H1 (cell line): ENCODE results near the gene FGF10. TPM values are rescaled to one million over a fixed set of nuclear protein-coding genes. Genes with fewer than 3 reads are reported as not detected.

ENCODE experiments used
- NRF1 ChIP-seq: IDR thresholded peaks from 2 replicates; pipeline ENCODE4 v1.6.1; 2011; ENCODE audit warnings: mild to moderate bottlenecking, low read depth, low read length, improper control_type of control experiment
- POU5F1 ChIP-seq: IDR thresholded peaks from 2 replicates; pipeline ENCODE4 v1.6.1; 2011; ENCODE audit warnings: low read depth, mild to moderate bottlenecking, low read length, moderate library complexity
- SUZ12 ChIP-seq: fragments of 200-600 bp; sonication (generic); IDR thresholded peaks from 2 replicates; pipeline ENCODE4 v1.6.1; 2012; ENCODE audit warnings: mild to moderate bottlenecking, inconsistent platforms, low read length, moderate library complexity, mixed read lengths
- polyA plus RNA-seq, 7 experiments: library from polyadenylated mRNA; depleted of rRNA in 3 of 7; stranded (reverse) in 5 of 7; unstranded in 2 of 7; fragments of >200 nt in 5 of 7; fragments of 200-250 nt in 2 of 7; gene quantifications; 1 replicate in 5 of 7; 2 replicates in 1 of 7; 4 replicates in 1 of 7; pipeline versions ENCODE4 v1.2.1 to v1.2.3, GENCODE V29; 2011 to 2013; ENCODE audit warnings: missing spikeins in 2 of 7, mixed read lengths in 2 of 7
- total RNA-seq: library from RNA; stranded (reverse); fragmentation: NEBNext Ultra II Directional; extraction: Animal tissue kit (Norgen Biotek cat#: 25700); gene quantifications from 2 replicates; pipeline ENCODE4 v1.2.1, GENCODE V29; 2021

Gene FGF10
- total and polyA plus RNA-seq, 2 of the 8 experiments (the other 6 are each of a cell fraction or from before 2014, with no cell fraction given) = 0.06 to 0.54 TPM

DNA sequence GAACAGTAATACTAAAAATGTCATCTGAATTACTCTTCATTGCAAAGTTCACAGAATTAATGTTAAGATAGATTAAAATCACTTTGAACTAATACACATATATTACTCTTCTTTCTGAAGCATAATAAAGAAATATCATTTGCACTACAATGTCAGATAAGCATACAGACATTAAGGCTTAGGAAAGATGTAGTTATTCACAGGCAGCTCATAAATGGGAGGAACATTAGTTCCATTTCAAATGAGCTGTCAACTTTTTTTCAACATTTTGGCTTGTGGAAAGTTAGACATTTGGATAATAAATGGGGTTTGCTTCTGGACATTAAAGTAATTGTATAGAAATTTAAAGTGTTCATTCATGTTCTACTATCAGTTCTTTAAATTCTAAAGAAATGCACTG is 6.3 kb downstream of the FGF10 start (continued):
- no peak for TF ChIP-seq SUZ12
- TF ChIP-seq POU5F1 = no peak
- TF ChIP-seq NRF1 = no peak
